A549 (cell line): ENCODE data around the gene EBP. TPM values are rescaled to one million over a fixed set of nuclear protein-coding genes. Genes with fewer than 3 reads are reported as not detected.

Source experiments
- ATAC-seq, 2 experiments: fragments of 200-7000 bp in 1 of 2; fragments of >200 bp in 1 of 2; cut with Nextera tagmentation in 1 of 2; cut with Tn5 transposase in 1 of 2; 3 replicates each; pipeline versions ENCODE4 v1.8.0 to v1.9.1; 2018 to 2020; ENCODE audit warnings: mild to moderate bottlenecking in 1 of 2, moderate library complexity in 1 of 2
- CTCF ChIA-PET: fragments of 300-600 bp; sonication (Branson Sonifier 250); formaldehyde crosslinking; extraction: SDS; loops from one replicate; lab custom pipeline; 2021; ENCODE audit warnings: antibody characterized with exemption, inconsistent platforms; lab: Yijun Ruan, JAX
- POLR2A ChIA-PET: fragments of 350-600 bp; formaldehyde crosslinking; extraction: SDS; loops from one replicate; lab custom pipeline; 2021; ENCODE audit warnings: antibody characterized with exemption, inconsistent platforms; lab: Yijun Ruan, JAX
- DNase-seq, 2 experiments: peaks; one replicate each; pipeline versions ENCODE4 v3.0.0 to v3.0.0-alpha.2; 2011 to 2016; ENCODE audit warnings: low read depth in 1 of 2, low spot score in 1 of 2
- FAIRE-seq: peaks from 2 replicates; lab custom pipeline; 2011; peaks lifted over from hg19 to GRCh38; lab: Jason Lieb, UNC
- H3K27ac ChIP-seq, 2 experiments: fragments of >200 bp; sonication (Bioruptor Twin); formaldehyde crosslinking; 3 replicates each; pipeline ENCODE4 v1.5.1; 2016 to 2017
- H3K4me1 ChIP-seq: fragments of >200 bp; sonication (Bioruptor Twin); formaldehyde crosslinking; 3 replicates; pipeline ENCODE4 v1.6.1; 2016
- H3K4me2 ChIP-seq: fragments of >200 bp; sonication (Bioruptor Twin); formaldehyde crosslinking; 3 replicates; pipeline ENCODE4 v1.6.1; 2016
- H3K4me3 ChIP-seq: fragments of >200 bp; sonication (Bioruptor Twin); formaldehyde crosslinking; 3 replicates; pipeline ENCODE4 v1.5.1; 2016
- H3K9me3 ChIP-seq: fragments of >200 bp; sonication (Bioruptor Twin); formaldehyde crosslinking; 3 replicates; pipeline ENCODE4 v1.6.1; 2016
- BHLHE40 ChIP-seq: IDR thresholded peaks from 2 replicates; pipeline ENCODE4 v1.6.1; 2012; ENCODE audit warnings: low read depth, low read length, inconsistent platforms
- CBX8 ChIP-seq: fragments of 200-600 bp; sonication (generic); IDR thresholded peaks from 2 replicates; pipeline ENCODE4 v1.6.1; 2016
- CEBPB ChIP-seq, 2 experiments: fragments of >200 bp in 1 of 2; sonication (Bioruptor Twin) in 1 of 2; formaldehyde crosslinking in 1 of 2; IDR thresholded peaks; 2 replicates each; pipeline ENCODE4 v1.6.1; 2012 to 2016
- CHD4 ChIP-seq: fragments of 200-600 bp; sonication (generic); IDR thresholded peaks from 2 replicates; pipeline ENCODE4 v1.6.1; 2016; ENCODE audit warnings: antibody characterized with exemption, mild to moderate bottlenecking, borderline replicate concordance
- EHF ChIP-seq: fragments of 250-450 bp; sonication (Bioruptor Pico); IDR thresholded peaks from 2 replicates; pipeline ENCODE4 v1.5.0; 2020; ENCODE audit warnings: mild to moderate bottlenecking
- EP300 ChIP-seq, 2 experiments: fragments of >200 bp; sonication (Bioruptor Twin); formaldehyde crosslinking; IDR thresholded peaks; 2 replicates in 1 of 2; 3 replicates in 1 of 2; pipeline ENCODE4 v1.6.1; 2016 to 2017
- FOSL2 ChIP-seq, 2 experiments: fragments of 450-650 bp in 1 of 2; fragments of >200 bp in 1 of 2; sonication (Bioruptor Twin) in 1 of 2; formaldehyde crosslinking; IDR thresholded peaks; 2 replicates each; pipeline versions ENCODE4 v1.5.0 to v1.6.1; 2016 to 2020; ENCODE audit warnings: mild to moderate bottlenecking in 1 of 2, moderate library complexity in 1 of 2
- FOXS1 ChIP-seq: fragments of 250-450 bp; sonication (Bioruptor Pico); IDR thresholded peaks from 2 replicates; pipeline ENCODE4 v1.5.0; 2020; ENCODE audit warnings: mild to moderate bottlenecking, moderate library complexity
- GATA3 ChIP-seq: IDR thresholded peaks from 2 replicates; pipeline ENCODE4 v1.6.1; 2012; ENCODE audit warnings: borderline replicate concordance
- HEYL ChIP-seq: fragments of 250-450 bp; sonication (Bioruptor Pico); IDR thresholded peaks from 2 replicates; pipeline ENCODE4 v1.8.0; 2021; ENCODE audit warnings: mild to moderate bottlenecking, moderate library complexity
- HOXB13 ChIP-seq: fragments of 250-450 bp; sonication (Bioruptor Pico); IDR thresholded peaks from 2 replicates; pipeline ENCODE4 v1.5.0; 2020; ENCODE audit warnings: low read depth, mild to moderate bottlenecking, moderate library complexity
- HOXB5 ChIP-seq: fragments of 250-450 bp; sonication (Bioruptor Pico); IDR thresholded peaks from 2 replicates; pipeline ENCODE4 v1.5.0; 2020; ENCODE audit warnings: mild to moderate bottlenecking, moderate library complexity
- JUN ChIP-seq, 2 experiments: fragments of >200 bp; sonication (Bioruptor Twin); formaldehyde crosslinking; IDR thresholded peaks; 2 replicates in 1 of 2; 3 replicates in 1 of 2; pipeline ENCODE4 v1.6.1; 2016 to 2017
- KDM5A ChIP-seq: fragments of 200-600 bp; sonication (generic); IDR thresholded peaks from 2 replicates; pipeline ENCODE4 v1.6.1; 2016; ENCODE audit warnings: antibody characterized with exemption, mild to moderate bottlenecking
- MAFK ChIP-seq: fragments of 450-650 bp; IDR thresholded peaks from 2 replicates; pipeline ENCODE4 v1.6.1; 2014; ENCODE audit not compliant: partially characterized antibody
- NR3C1 ChIP-seq: fragments of >200 bp; sonication (Bioruptor Twin); formaldehyde crosslinking; IDR thresholded peaks from 3 replicates; pipeline ENCODE4 v1.6.1; 2017
- PHF8 ChIP-seq: fragments of 200-600 bp; sonication (generic); IDR thresholded peaks from 2 replicates; pipeline ENCODE4 v1.6.1; 2016; ENCODE audit warnings: low read depth, mild to moderate bottlenecking, antibody characterized with exemption, moderate library complexity, borderline replicate concordance
- POLR2A ChIP-seq: IDR thresholded peaks from 2 replicates; pipeline ENCODE4 v1.6.1; 2012; ENCODE audit warnings: mild to moderate bottlenecking, low read length
- RCOR1 ChIP-seq: fragments of 150-350 bp; IDR thresholded peaks from 2 replicates; pipeline ENCODE4 v1.6.1; 2014; ENCODE audit warnings: antibody characterized with exemption, low read length, low read depth
- RFX5 ChIP-seq: fragments of 450-650 bp; IDR thresholded peaks from 2 replicates; pipeline ENCODE4 v1.7.1; 2014; ENCODE audit warnings: antibody characterized with exemption, mild to moderate bottlenecking, moderate library complexity
- TFCP2L1 ChIP-seq: fragments of 250-450 bp; sonication (Bioruptor Pico); IDR thresholded peaks from 2 replicates; pipeline ENCODE4 v1.5.0; 2021; ENCODE audit warnings: mild to moderate bottlenecking
- WGBS: methylation state at CpG from one replicate; pipeline ENCODE4 v1.1.6; 2017; ENCODE audit errors: missing lambda C conversion rate; 5-methylcytosine and 5-hydroxymethylcytosine counted together
- polyA minus RNA-seq: library from RNA; depleted of rRNA, polyadenylated mRNA; stranded (reverse); fragments of >200 nt; gene quantifications from 2 replicates; pipeline ENCODE4 v1.2.3, GENCODE V29; 2011; rRNA and poly(A)+ RNA removed
- polyA plus RNA-seq, 4 experiments: library from polyadenylated mRNA; depleted of rRNA in 3 of 4; stranded (reverse); fragments of >200 nt; fragmentation: RNase III in 1 of 4; extraction: RNeasy Plus Mini Kit Qiagen cat#74134 plus additional on column Dnase treatment in 1 of 4; gene quantifications; 2 replicates in 3 of 4; 3 replicates in 1 of 4; pipeline ENCODE4 v1.2.3, GENCODE V29; 2011 to 2017
- TF ChIP-seq, protein P1 (sequence below): fragments of >200 bp; sonication (Bioruptor Twin); formaldehyde crosslinking; IDR thresholded peaks from 3 replicates; pipeline ENCODE4 v1.6.1; 2016
- TF ChIP-seq, protein P2 (sequence below): IDR thresholded peaks from 2 replicates; pipeline ENCODE4 v1.6.1; 2012; ENCODE audit warnings: low read depth, borderline replicate concordance
- TF ChIP-seq, protein P3 (sequence below): fragments of 450-650 bp; IDR thresholded peaks from 2 replicates; pipeline ENCODE4 v1.6.1; 2014; ENCODE audit warnings: antibody characterized with exemption
- TF ChIP-seq, protein P4 (sequence below): IDR thresholded peaks from 2 replicates; pipeline ENCODE4 v1.6.1; 2012
- TF ChIP-seq, protein P5 (sequence below): IDR thresholded peaks from 2 replicates; pipeline ENCODE4 v1.6.1; 2012
- TF ChIP-seq, protein P6 (sequence below): fragments of 150-350 bp; IDR thresholded peaks from 2 replicates; pipeline ENCODE4 v1.6.1; 2014; ENCODE audit warnings: low read depth, mild to moderate bottlenecking, low read length

Gene EBP
- polyA plus RNA-seq (2011; rRNA removed) (82.9 and 90.8 TPM in 2 replicates), polyA plus RNA-seq (2017; fragmentation: RNase III; extraction: RNeasy Plus Mini Kit Qiagen cat#74134 plus additional on column Dnase treatment) (114 to 159 TPM (median 142 TPM) in 3 replicates), polyA minus RNA-seq (179 and 201 TPM in 2 replicates)
- 159 and 179 TPM in 2 replicates for polyA plus RNA-seq (2012; cell fraction: cytosol; rRNA removed)
- polyA plus RNA-seq (2012; cell fraction: nucleus; rRNA removed) = 211 and 234 TPM in 2 replicates

DNA sequence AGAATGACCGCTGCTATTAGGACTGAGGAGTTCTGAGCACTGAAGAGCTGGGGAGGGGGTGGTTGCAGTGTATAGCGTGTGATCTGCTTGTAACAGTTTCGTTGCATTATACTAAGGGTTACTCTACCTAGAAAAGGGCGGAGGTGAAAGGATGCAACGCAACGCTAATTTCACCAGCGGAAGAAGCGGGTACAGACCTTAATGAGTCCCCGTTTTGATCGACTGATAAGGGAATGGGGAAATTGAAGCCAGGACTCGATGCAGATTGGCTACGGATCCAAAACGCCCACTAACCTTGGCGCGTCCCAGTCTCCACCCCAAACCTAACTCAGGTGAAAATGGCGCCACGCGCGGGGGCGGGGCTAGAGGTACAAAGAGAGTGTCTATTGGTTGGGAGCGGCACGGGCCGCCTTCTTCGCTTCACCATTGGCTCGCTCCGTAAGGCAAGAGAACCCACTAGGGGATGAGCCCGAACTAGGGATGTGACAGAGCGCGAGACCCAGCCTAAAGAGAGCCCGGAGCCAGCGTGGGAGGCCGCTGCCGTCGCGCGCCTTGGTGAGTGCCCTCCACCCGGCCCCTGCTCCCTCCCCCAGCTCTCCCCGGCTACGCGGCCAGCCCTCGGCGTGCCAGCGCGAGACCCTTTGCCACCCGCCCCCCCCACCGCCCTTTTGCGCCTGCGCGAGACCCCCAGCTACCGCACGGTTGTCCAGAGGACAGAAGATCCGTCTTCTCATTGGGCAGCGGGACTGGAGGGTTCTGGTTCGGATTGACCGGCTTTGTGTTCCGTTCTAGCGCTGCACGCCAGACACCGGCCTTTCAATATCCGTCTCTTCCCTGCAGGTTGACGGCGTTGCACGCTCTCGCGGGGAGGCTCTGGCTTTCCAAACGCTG is at the start of gene EBP:
Gene EBP (plus strand): TSS at position 456 of the 891 bp plus-strand sequence. CDS start 1,964 bp downstream, outside the sequence.
- no peaks in the 10 kb centered on the region for H3K9me3 ChIP-seq
- peak within 1 kb of the TSS; percentile 85 to 89 for H3K27ac ChIP-seq
- DNase-seq (peak; percentile 94 to 96), FAIRE-seq (peak; percentile 85), ATAC-seq (peak; percentile 99 to 100)
- 2% methylated on average over 33 of the region's 66 CpGs for WGBS
- CTCF ChIA-PET = no interaction called here
- peak within 1 kb of the TSS; percentile 88 for H3K4me3 ChIP-seq
- TF ChIP-seq, protein P1, sequence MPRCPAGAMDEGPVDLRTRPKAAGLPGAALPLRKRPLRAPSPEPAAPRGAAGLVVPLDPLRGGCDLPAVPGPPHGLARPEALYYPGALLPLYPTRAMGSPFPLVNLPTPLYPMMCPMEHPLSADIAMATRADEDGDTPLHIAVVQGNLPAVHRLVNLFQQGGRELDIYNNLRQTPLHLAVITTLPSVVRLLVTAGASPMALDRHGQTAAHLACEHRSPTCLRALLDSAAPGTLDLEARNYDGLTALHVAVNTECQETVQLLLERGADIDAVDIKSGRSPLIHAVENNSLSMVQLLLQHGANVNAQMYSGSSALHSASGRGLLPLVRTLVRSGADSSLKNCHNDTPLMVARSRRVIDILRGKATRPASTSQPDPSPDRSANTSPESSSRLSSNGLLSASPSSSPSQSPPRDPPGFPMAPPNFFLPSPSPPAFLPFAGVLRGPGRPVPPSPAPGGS = 0 out of 3 replicates have a peak, but pooled peaks have one; percentile 42
- no peak for TF ChIP-seq TFCP2L1 (CRISPR knock-in tag)
- TF ChIP-seq CEBPB (IDR thresholded peaks at IDR 0.05) = no peak
- no peak for TF ChIP-seq FOSL2 (IDR thresholded peaks at IDR 0.05)
- no peak for TF ChIP-seq FOSL2 (CRISPR knock-in tag; IDR thresholded peaks at IDR 0.05)
- no peak for TF ChIP-seq HOXB13
- TF ChIP-seq JUN (IDR thresholded peaks at IDR 0.05) = peak in 1 of 2 experiments; percentile 42; a peak in 1 of 5 replicates
- TF ChIP-seq, protein P2, sequence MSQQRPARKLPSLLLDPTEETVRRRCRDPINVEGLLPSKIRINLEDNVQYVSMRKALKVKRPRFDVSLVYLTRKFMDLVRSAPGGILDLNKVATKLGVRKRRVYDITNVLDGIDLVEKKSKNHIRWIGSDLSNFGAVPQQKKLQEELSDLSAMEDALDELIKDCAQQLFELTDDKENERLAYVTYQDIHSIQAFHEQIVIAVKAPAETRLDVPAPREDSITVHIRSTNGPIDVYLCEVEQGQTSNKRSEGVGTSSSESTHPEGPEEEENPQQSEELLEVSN = peak; percentile 44; the same call in 1 of the 2 replicates
- TF ChIP-seq GATA3 = peak; percentile 74
- peak; percentile 35; the same call in 1 of the 2 replicates for TF ChIP-seq POLR2A
- peak; percentile 38 for TF ChIP-seq PHF8
- peak; percentile 60; the same call in 1 of the 2 replicates for TF ChIP-seq BHLHE40
- no peak for TF ChIP-seq EP300 (IDR thresholded peaks at IDR 0.05)
- TF ChIP-seq, protein P3, sequence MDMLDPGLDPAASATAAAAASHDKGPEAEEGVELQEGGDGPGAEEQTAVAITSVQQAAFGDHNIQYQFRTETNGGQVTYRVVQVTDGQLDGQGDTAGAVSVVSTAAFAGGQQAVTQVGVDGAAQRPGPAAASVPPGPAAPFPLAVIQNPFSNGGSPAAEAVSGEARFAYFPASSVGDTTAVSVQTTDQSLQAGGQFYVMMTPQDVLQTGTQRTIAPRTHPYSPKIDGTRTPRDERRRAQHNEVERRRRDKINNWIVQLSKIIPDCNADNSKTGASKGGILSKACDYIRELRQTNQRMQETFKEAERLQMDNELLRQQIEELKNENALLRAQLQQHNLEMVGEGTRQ = peak; percentile 91
- TF ChIP-seq, protein P4, sequence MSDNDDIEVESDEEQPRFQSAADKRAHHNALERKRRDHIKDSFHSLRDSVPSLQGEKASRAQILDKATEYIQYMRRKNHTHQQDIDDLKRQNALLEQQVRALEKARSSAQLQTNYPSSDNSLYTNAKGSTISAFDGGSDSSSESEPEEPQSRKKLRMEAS = 0 out of 2 replicates have a peak, but pooled peaks have one; percentile 27
- TF ChIP-seq RFX5 = 0 out of 2 replicates have a peak, but pooled peaks have one; percentile 18
- TF ChIP-seq NR3C1 = no peak
- H3K4me2 ChIP-seq = peak within 1 kb of the TSS; percentile 86
- H3K4me1 ChIP-seq = 0 out of 3 replicates have a peak, but pooled peaks cover 3% of the 10 kb centered on the region
- POLR2A ChIA-PET = interaction anchor here (0.6 to 1.0 kb wide), 2 partner anchors 11 to 53 kb away, joined by 3 to 7 read pairs; partner anchors contain the start of gene RBM3

DNA sequence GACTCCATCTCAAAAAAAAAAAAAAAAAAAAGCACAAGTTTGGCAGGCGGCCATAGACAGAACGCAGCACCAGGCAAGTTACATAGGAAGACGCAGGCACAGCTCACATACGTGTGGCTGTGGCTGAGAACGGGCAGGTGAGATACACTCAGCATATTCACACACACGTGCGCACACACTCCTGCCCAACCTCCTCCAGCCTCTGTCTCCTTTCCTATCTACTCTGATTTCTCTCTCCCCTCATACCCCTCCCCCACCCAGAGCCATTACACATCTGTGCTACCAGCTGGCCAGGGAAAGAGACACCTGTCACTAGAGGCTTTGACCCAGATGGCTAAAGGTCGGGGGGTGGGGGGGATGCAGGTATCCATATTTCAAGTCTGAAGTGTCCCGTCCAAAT is 49.4 kb upstream of the EBP start:
- H3K27ac ChIP-seq = no peak overlapping the region
- H3K4me1 ChIP-seq = peaks cover 12% of the 10 kb centered on the region
- no peak overlapping the region for H3K4me2 ChIP-seq
- 83% methylated on average over 9 of the region's 9 CpGs for WGBS
- ChIA-PET POLR2A (no interaction called here), CTCF (no interaction called here)
- TF ChIP-seq HOXB5 (CRISPR knock-in tag) (no peak), CBX8 (no peak), FOXS1 (CRISPR knock-in tag) (no peak), FOSL2 (IDR thresholded peaks at IDR 0.05) (no peak), FOSL2 (CRISPR knock-in tag; IDR thresholded peaks at IDR 0.05) (no peak), KDM5A (no peak), CHD4 (no peak), RCOR1 (no peak), HEYL (CRISPR knock-in tag) (no peak), MAFK (no peak), EHF (CRISPR knock-in tag) (no peak), JUN (IDR thresholded peaks at IDR 0.05) (no peak)
- TF ChIP-seq, protein P5, sequence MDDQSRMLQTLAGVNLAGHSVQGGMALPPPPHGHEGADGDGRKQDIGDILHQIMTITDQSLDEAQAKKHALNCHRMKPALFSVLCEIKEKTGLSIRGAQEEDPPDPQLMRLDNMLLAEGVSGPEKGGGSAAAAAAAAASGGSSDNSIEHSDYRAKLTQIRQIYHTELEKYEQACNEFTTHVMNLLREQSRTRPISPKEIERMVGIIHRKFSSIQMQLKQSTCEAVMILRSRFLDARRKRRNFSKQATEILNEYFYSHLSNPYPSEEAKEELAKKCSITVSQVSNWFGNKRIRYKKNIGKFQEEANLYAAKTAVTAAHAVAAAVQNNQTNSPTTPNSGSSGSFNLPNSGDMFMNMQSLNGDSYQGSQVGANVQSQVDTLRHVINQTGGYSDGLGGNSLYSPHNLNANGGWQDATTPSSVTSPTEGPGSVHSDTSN = no peak
- TF ChIP-seq, protein P1 = no peak
- TF ChIP-seq, protein P4 = no peak
- TF ChIP-seq, protein P6, sequence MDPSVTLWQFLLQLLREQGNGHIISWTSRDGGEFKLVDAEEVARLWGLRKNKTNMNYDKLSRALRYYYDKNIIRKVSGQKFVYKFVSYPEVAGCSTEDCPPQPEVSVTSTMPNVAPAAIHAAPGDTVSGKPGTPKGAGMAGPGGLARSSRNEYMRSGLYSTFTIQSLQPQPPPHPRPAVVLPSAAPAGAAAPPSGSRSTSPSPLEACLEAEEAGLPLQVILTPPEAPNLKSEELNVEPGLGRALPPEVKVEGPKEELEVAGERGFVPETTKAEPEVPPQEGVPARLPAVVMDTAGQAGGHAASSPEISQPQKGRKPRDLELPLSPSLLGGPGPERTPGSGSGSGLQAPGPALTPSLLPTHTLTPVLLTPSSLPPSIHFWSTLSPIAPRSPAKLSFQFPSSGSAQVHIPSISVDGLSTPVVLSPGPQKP = no peak
- TF ChIP-seq, protein P2 = no peak
- DNase-seq = no peak
- no peaks in the 10 kb centered on the region for H3K9me3 ChIP-seq
- ATAC-seq = no peak
- no peak for FAIRE-seq
- H3K4me3 ChIP-seq = no peak overlapping the region
